DND-41 (cell line): ENCODE results near the gene CDK11B.
A peak's percentile ranks its signal among the peaks of the same experiment; 100 is the strongest.
"Not testable (repeated sequence)": the region's sequence is repeated elsewhere in the genome, so short reads cannot be mapped to it uniquely, and the experiment has no call there.

ENCODE experiments used
- ATAC-seq: fragments of 200-7000 bp; cut with Tn5 transposase; 3 replicates; pipeline ENCODE4 v1.9.1; 2021; ENCODE audit warnings: low read depth; ENCODE audit not compliant: insufficient read depth
- DNase-seq: peaks from one replicate; pipeline ENCODE4 v3.0.0-alpha.2; 2020
- H2AFZ ChIP-seq: 2 replicates; pipeline ENCODE4 v1.6.0; 2012; ENCODE audit warnings: low read depth, low read length
- H3K27ac ChIP-seq: 2 replicates; pipeline ENCODE4 v1.5.1; 2012; ENCODE audit warnings: low read length, inconsistent platforms
- H3K27me3 ChIP-seq: fragments of 200-600 bp; sonication (generic); 2 replicates; pipeline ENCODE4 v1.6.0; 2012; ENCODE audit warnings: low read length, mild to moderate bottlenecking, inconsistent platforms; ENCODE audit not compliant: insufficient read depth, poor library complexity
- H3K36me3 ChIP-seq: 2 replicates; pipeline ENCODE4 v1.5.1; 2012; ENCODE audit warnings: low read length, inconsistent platforms; ENCODE audit not compliant: insufficient read depth
- H3K4me1 ChIP-seq: 2 replicates; pipeline ENCODE4 v1.5.1; 2012; ENCODE audit warnings: mild to moderate bottlenecking, low read length; ENCODE audit not compliant: insufficient read depth
- H3K4me2 ChIP-seq: 2 replicates; pipeline ENCODE4 v1.6.0; 2012; ENCODE audit warnings: mild to moderate bottlenecking, moderate library complexity, low read length, inconsistent platforms; ENCODE audit not compliant: insufficient read depth
- H3K4me3 ChIP-seq, 2 experiments: fragments of 200-600 bp in 1 of 2; shearing (Covaris generic) in 1 of 2; 2 replicates each; pipeline ENCODE4 v1.5.1; 2012 to 2016; ENCODE audit warnings: inconsistent platforms in 2 of 2, low read length in 2 of 2, mild to moderate bottlenecking in 2 of 2, low read depth in 1 of 2, moderate library complexity in 1 of 2
- H3K79me2 ChIP-seq: 2 replicates; pipeline ENCODE4 v1.6.0; 2012; ENCODE audit warnings: low read length, inconsistent platforms; ENCODE audit not compliant: insufficient read depth
- H3K9ac ChIP-seq: 2 replicates; pipeline ENCODE4 v1.6.0; 2012; ENCODE audit warnings: low read depth, mild to moderate bottlenecking, inconsistent platforms, low read length, moderate library complexity
- H3K9me3 ChIP-seq: 2 replicates; pipeline ENCODE4 v1.5.1; 2012; ENCODE audit warnings: low read length, moderate library complexity, mild to moderate bottlenecking, inconsistent platforms; ENCODE audit not compliant: insufficient read depth, severe bottlenecking
- H4K20me1 ChIP-seq: 2 replicates; pipeline ENCODE4 v1.6.0; 2012; ENCODE audit warnings: low read length; ENCODE audit not compliant: insufficient read depth
- EZH2 ChIP-seq: IDR thresholded peaks from 3 replicates; pipeline ENCODE4 v1.6.1; 2012; ENCODE audit warnings: borderline replicate concordance, low read depth, mild to moderate bottlenecking, moderate library complexity, low read length, inconsistent platforms; ENCODE audit not compliant: severe bottlenecking
- TF ChIP-seq, protein P1 (sequence below): IDR thresholded peaks from 2 replicates; pipeline ENCODE4 v1.5.1; 2012; ENCODE audit warnings: borderline replicate concordance, low read length, moderate library complexity, mild to moderate bottlenecking; ENCODE audit not compliant: poor library complexity, severe bottlenecking; ENCODE audit errors: extremely low read depth

CDK11B gene

DNA sequence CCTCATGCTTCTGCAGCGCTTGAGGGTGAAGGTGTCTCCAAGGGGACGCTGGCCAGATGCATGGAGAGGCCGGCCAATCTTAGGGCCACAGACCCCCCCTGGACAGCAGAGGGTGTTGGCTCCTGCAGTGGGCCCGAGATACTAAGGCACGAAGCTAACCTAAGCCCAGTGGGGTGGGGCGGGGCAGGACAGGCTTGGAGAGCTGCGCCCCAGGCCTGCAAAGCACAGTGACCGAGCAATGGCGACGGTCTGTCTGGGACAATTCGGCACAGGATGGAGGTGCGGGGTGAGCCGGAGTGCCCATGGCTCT, 60.1 kb downstream of the CDK11B start:
- TF ChIP-seq EZH2 = no peak
- no peak overlapping the region for H3K27ac ChIP-seq
- no peaks in the 10 kb centered on the region for H3K36me3 ChIP-seq
- H3K27me3 ChIP-seq = no peaks in the 10 kb centered on the region
- H4K20me1 ChIP-seq = no peaks in the 10 kb centered on the region
- H3K9ac ChIP-seq = no peak overlapping the region
- H3K4me2 ChIP-seq = no peak overlapping the region
- no peaks in the 10 kb centered on the region for H3K9me3 ChIP-seq
- H3K4me3 ChIP-seq = no peak overlapping the region
- H3K4me1 ChIP-seq = no peaks in the 10 kb centered on the region
- DNase-seq (no peak), ATAC-seq (no peak)
- no peak overlapping the region for H2AFZ ChIP-seq
- H3K79me2 ChIP-seq = no peaks in the 10 kb centered on the region

DNA sequence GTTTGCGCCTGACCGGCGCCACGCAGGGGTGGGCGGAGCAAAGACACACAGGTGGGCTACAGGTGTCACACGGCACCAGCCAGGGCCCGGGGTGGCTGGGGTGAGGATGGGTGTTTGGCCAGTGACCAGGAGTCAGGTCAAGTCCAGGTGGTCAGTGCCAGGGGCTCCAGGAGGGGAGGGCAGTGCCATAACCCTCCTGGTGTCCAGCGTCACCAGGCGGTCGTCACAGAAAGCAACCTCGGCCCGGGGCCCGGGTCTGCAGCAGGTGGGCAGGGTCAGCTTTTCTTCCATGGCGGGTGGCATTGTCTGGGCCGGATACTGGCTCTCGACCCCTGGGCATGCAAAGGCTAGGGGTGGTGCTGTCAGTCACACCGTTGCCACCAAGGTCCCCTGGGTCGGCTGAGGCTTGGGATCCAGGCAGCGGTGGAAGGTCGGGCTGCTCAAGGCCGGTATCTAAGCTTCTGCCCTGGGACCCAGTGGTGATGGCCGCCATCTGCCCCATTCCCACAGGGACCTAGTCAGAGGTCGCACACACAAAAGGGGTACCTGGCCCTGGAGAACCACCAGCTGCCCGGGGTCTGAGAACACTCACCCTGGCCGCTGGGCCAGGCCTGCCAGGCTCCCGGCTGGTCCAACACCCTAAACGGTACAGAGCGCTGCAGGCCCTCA, 60.6 kb downstream of the CDK11B start:
- Histone ChIP-seq H3K27me3 (no peaks in the 10 kb centered on the region), H4K20me1 (no peaks in the 10 kb centered on the region), H2AFZ (no peak overlapping the region), H3K27ac (no peak overlapping the region), H3K9ac (no peak overlapping the region), H3K4me1 (no peaks in the 10 kb centered on the region), H3K36me3 (no peaks in the 10 kb centered on the region), H3K4me3 (no peak overlapping the region), H3K4me2 (no peak overlapping the region), H3K9me3 (no peaks in the 10 kb centered on the region), H3K79me2 (no peaks in the 10 kb centered on the region)
- DNase-seq (no peak), ATAC-seq (no peak)
- TF ChIP-seq, protein P1, sequence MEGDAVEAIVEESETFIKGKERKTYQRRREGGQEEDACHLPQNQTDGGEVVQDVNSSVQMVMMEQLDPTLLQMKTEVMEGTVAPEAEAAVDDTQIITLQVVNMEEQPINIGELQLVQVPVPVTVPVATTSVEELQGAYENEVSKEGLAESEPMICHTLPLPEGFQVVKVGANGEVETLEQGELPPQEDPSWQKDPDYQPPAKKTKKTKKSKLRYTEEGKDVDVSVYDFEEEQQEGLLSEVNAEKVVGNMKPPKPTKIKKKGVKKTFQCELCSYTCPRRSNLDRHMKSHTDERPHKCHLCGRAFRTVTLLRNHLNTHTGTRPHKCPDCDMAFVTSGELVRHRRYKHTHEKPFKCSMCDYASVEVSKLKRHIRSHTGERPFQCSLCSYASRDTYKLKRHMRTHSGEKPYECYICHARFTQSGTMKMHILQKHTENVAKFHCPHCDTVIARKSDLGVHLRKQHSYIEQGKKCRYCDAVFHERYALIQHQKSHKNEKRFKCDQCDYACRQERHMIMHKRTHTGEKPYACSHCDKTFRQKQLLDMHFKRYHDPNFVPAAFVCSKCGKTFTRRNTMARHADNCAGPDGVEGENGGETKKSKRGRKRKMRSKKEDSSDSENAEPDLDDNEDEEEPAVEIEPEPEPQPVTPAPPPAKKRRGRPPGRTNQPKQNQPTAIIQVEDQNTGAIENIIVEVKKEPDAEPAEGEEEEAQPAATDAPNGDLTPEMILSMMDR = no peak
- TF ChIP-seq EZH2 = no peak

DNA sequence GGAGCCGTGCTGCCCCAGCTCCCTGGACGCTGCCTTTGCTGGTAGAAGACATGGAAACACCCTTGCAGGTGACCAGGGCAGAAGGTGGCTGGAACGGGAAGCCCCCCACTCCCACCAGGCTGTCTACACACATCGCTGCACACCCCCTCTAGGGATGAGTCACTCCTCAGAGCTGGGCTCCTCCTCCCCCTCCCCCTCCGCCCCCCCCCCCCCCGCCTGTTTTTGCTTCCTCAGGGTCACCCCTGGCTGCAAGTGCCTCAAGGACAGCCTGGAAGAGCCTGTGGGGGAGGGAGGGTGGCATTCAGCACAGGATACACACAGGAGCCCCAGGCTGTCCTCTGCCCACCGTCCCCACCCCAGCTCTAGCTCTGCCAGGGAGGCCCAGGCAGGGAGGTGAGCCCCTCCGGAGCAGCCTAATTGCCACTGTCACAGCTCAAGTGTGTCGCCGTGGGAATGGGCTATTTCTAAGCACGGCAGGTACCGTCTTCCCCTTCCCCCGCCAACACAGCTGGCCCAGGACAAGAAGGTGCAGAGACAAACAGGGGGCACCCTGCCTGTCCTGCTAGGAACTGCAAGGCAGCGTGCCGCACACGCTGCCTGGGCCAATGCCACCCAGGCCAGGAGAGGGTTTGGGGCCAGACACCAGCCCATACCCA, 61.4 kb downstream of the CDK11B start:
- H3K9me3 ChIP-seq = no peaks in the 10 kb centered on the region
- no peaks in the 10 kb centered on the region for H3K79me2 ChIP-seq
- H3K36me3 ChIP-seq = no peaks in the 10 kb centered on the region
- H3K27ac ChIP-seq = no peak overlapping the region
- no peaks in the 10 kb centered on the region for H3K27me3 ChIP-seq
- DNase-seq (no peak), ATAC-seq (peak; percentile 60)
- no peak overlapping the region for H3K9ac ChIP-seq
- H2AFZ ChIP-seq = no peak overlapping the region
- no peaks in the 10 kb centered on the region for H3K4me1 ChIP-seq
- TF ChIP-seq, protein P1 = peak; percentile 41
- TF ChIP-seq EZH2 = no peak
- no peak overlapping the region for H3K4me2 ChIP-seq
- H3K4me3 ChIP-seq = no peak overlapping the region
- H4K20me1 ChIP-seq = no peaks in the 10 kb centered on the region

DNA sequence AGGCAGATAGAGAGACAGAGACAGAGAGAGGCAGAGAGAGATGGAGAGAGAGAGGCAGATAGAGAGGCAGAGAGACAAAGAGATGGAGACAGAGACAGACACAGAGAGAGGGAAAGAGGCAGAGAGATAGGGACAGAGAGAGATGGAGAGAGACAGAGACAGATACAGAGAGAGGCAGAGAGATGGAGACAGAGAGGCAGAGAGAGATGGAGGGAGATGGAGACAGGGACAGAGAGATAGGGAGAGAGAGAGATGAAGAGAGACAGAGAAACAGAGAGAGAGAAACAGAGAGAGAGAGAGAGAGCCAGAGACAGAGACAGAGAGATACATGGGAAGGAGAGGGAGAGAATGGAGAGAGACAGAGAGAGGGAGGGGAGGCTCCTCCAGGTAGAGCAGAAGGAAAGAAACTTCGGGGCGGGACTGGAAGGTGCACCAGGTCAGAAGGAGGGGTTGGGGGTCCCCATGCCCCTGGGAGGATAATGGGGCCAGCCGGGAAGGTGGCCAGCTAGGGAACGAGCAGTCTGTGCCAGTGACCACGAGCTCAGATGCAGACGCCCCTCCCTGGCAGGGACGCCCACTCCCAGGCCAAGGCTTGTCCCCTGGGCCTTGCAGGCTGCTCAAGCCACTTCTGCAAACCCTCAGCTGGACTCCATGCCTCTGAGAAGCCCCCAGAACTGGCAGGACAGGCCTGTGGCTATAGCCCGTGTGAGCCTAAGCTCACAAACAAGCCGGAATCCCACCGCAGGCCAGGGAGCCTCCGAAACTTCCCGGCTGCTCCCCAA, 62.1 kb downstream of the CDK11B start:
- Histone ChIP-seq H3K27ac (no peak overlapping the region), H3K4me1 (no peaks in the 10 kb centered on the region), H3K9ac (no peak overlapping the region), H2AFZ (no peak overlapping the region), H3K4me3 (no peak overlapping the region), H3K4me2 (no peak overlapping the region), H3K79me2 (no peaks in the 10 kb centered on the region), H4K20me1 (no peaks in the 10 kb centered on the region), H3K27me3 (no peaks in the 10 kb centered on the region), H3K9me3 (no peaks in the 10 kb centered on the region), H3K36me3 (no peaks in the 10 kb centered on the region)
- no peak; the same call in 2 of the 3 replicates for ATAC-seq
- TF ChIP-seq EZH2 = no peak
- TF ChIP-seq, protein P1 = no peak
- DNase-seq = no peak

DNA sequence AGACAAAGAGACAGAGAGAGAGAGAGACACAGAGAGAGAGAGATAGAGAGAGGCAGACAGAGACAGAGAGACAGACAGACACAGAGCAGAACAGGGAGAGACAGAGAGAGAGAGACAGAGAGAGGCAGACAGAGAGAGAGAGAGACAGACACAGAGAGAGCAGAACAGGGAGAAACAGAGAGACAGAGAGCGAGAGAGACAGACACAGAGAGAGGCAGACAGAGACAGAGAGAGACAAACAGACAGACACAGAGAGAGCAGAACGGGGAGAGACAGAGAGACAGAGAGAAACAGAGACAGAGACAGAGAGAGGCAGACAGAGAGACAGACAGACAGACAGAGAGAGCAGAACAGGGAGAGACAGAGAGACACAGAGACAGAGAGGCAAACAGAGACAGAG, 63.5 kb downstream of the CDK11B start:
- H3K9me3 ChIP-seq, H3K36me3 ChIP-seq, H3K4me1 ChIP-seq, H3K79me2 ChIP-seq, H3K4me2 ChIP-seq, H3K4me3 ChIP-seq, DNase-seq, ATAC-seq, H3K27me3 ChIP-seq, H4K20me1 ChIP-seq, H3K9ac ChIP-seq, H2AFZ ChIP-seq, H3K27ac ChIP-seq: not testable (repeated sequence)
